GM18873 (cell line): Measurements from ENCODE around the gene CCDC70.
A peak's percentile ranks its signal among the peaks of the same experiment; 100 is the strongest.

Source experiments
- ATAC-seq: cut with Tn5 transposase; IDR thresholded peaks from one replicate; pipeline ENCODE4 v1.9.1; 2021; ENCODE audit warnings: mild to moderate bottlenecking, moderate library complexity, moderate number of reproducible peaks; ENCODE audit not compliant: unreplicated experiment, low FRiP score

CCDC70 gene

DNA sequence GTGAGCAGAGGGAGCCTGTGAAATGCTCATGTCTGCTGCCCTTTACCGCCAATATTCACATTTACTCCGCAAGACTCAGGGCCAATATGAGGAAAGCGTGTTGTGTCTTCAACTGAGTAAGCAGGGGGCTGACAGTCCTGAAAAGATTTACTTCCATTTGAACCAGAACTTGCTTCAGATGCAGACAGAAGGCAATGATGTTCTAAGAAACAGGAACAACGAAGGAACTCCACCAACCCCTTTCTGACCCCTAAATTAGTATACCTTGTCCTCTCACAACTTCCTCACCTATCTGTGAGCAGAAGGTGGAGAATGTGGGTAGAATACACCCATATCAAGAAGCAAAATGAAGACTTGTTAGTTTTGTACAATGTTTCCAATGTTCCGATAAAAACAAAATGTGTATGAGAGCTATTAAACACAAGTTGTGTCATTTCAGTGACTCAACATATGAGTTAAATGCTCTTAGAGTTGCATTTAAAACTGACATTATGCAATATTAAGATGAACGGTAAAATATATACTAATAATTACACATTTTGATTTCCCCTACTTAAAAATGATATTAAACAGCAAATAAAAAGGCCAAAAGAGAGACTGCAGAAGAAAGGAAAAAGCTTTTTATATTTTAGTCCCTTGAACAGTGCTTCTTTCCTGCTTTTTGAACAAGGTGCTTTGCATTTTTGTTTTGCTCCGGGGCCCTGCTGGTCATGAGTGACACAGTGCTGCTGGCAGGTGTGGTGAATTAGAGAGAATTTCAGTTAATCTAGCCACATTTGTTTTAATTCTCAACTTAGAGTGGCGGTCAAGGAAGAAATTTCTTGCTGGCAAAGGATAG, 32.8 kb upstream of the CCDC70 start:
- no peak for ATAC-seq

- no peak for ATAC-seq
These were observed 32.2 kb upstream of the CCDC70 start for GRCh38 chr13:51829568-51829899.

DNA sequence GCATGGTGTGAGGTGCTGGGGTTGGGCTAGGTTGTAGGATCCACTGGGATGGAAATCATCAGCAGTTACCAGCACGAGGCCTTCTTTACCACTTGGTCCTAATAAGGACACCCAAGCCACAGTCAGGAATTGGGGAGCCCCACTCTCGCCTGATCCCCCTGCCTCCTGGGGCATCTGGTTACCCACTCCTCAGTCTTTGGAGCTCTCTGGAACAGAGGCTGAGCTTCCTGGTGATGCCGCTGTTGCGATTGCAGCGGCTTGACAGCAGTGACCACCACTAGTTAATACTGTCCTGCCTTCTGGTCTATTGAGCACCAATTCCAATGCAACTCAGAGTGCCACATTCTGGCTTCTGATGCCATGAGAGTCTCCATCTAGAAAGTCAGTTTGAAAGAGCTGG, 30.2 kb upstream of the CCDC70 start:
- ATAC-seq: no peak

DNA sequence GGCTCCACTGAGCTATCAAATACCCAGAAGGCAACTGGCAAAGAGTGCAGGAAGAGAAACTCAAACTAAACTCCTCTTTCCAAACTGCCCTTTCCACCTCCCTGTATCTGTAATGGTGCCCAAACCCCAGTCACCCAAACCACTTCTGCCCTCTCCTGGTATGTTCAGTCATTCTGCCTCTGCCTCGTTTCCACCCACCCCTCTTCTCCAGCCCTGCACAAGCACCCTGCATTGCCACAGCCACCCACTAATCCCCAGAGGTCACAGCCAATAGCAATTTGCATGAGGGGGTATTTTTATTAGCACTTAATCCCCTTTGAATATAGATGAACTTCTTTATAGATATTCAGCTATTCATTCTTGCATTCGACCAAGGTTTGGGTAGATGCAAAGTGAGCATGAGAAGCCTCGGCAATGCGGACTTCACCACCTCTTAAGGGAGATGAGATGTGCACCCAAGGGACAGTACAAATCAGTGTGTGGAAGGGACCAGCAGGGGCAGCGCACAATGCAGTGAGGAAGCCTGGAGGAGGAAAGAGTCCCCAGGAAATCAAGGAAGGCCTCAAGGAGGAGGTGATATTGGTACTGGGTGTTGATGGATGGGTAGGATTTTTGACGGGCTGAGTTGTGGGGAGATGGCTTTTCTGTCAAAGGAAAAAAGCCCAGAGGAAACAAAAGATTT, 29.2 kb upstream of the CCDC70 start:
- ATAC-seq: peak; percentile 65

- ATAC-seq: no peak
These were observed 27.8 kb upstream of the CCDC70 start for GRCh38 chr13:51833980-51834379.

DNA sequence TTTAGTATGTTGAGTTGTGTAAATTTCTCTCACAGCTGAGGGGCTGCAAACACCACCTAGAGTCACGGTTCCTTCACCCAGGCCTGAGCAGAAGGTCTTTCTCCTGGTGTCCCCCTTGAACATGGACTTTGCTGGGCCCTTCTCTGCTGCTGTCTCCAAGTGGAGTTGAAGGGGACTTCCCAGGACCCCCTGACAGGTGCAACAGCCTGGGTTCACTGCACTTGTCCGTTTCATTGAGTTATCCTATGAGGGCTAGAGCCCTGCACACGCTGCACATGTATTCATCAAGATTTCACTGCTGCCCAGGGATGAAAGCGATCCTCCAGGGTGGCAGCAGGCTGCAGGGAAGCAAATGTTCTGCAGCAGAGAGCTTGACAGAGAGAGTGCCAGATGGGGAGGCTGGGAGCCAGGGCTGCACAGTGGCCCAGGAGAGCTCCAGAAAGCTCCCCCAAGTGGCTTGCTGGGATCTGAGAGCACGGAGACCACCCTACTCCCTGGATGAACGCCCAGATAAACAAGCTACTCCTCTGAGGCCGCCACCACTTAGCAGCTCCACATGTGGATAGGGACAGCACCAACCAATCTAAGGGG, 27.1 kb upstream of the CCDC70 start:
- ATAC-seq: no peak

DNA sequence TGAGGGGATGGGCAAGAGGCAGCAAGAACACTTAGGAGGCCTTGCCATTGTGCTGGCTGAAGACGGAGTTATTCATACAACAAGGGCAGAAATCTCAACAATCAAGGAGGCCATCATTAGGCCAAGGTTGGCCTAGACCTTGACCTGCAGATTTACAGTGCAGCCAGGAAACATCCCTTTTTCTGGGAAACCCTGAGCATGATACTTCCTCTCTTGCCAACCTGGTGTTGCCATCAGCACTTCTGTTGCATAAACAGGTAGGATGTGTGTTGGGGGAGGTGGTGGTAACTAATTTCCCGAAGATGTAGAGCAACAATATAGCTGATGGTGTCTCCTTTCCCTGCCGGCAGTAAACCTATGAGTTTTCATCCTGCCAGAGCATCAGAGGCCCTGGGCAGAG, 24.8 kb upstream of the CCDC70 start:
- no peak for ATAC-seq

DNA sequence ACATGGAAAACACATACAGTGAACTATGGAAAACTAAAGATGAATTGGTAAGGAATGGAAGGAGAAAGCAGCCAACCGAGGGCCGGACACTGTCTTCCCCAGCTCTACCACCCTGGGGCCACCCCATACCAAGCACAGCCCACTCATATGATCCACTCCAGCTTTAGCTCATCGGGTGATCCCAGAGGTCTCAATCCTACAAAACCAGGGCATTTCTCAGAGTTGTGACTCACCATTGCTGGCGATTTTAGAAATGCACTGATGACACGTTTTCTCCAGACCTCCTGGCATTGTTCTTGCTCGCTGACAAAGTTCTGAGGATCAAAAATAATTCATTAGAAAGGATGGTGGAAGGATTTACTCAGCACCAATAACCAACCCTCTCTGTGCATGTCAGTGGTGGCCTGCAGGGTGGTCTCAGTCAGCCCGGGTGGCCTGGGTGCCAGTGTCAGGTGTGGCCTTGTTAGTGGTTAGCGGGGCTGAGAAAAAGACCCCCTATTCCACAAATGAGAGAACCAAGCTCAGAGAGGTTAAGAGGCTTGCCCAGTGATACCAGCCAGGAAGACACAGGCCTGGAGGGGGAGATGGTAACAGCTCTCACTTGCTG, 23.4 kb upstream of the CCDC70 start:
- ATAC-seq: no peak

- ATAC-seq: no peak
These were observed 21.8 kb upstream of the CCDC70 start for GRCh38 chr13:51839711-51840540.

- no peak for ATAC-seq
These were observed 20.9 kb upstream of the CCDC70 start for GRCh38 chr13:51840917-51841316.

GRCh38 chr13:51841732-51842131, 20.0 kb upstream of the CCDC70 start:
- ATAC-seq: no peak

GRCh38 chr13:51843529-51843928, 18.2 kb upstream of the CCDC70 start:
- ATAC-seq: no peak

DNA sequence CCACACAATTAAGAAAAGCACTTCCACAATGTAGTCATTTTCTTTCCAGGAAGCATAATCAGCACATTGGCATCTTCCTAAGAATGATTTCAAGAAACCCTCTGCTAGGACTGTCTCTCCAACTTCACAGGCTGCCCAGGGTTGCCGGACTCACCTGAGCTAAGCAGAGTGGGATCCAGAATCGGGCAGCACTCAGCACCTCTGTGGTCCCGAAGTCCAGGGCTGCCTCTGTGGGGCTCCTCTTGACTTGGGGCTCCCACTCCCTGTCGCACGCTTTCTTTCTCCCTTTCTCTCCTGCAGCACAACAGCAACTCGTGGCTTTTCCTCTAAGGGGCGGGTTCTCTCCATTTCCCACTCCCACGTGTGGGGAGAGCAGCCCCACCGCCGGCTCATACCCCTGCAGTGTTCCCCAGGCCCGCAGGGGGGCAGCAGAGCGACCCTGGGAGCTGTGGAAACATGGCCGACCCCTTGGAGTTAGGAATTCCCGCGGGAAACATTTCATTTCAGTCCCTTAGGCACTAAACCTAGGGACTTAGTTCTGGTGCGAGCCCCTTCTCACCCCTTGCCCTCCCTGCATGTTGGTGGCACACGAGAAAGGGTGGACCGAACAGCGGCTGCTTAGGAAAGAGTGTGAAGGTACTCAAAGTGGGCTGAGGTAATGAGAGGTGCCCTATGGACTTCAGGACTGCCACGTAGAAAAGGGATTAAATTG, 16.8 kb upstream of the CCDC70 start, which contains the start of gene TMEM272:
TMEM272 (minus strand) TSS at position 316 of the 712 bp plus-strand sequence. CDS start 6,647 bp downstream, outside the sequence.
- no peak for ATAC-seq

GRCh38 chr13:51845574-51846318, 16.0 kb upstream of the CCDC70 start:
- no peak for ATAC-seq

- no peak for ATAC-seq
These were observed 15.0 kb upstream of the CCDC70 start for GRCh38 chr13:51846756-51847155.

GRCh38 chr13:51848674-51849073, 13.1 kb upstream of the CCDC70 start:
- no peak for ATAC-seq

DNA sequence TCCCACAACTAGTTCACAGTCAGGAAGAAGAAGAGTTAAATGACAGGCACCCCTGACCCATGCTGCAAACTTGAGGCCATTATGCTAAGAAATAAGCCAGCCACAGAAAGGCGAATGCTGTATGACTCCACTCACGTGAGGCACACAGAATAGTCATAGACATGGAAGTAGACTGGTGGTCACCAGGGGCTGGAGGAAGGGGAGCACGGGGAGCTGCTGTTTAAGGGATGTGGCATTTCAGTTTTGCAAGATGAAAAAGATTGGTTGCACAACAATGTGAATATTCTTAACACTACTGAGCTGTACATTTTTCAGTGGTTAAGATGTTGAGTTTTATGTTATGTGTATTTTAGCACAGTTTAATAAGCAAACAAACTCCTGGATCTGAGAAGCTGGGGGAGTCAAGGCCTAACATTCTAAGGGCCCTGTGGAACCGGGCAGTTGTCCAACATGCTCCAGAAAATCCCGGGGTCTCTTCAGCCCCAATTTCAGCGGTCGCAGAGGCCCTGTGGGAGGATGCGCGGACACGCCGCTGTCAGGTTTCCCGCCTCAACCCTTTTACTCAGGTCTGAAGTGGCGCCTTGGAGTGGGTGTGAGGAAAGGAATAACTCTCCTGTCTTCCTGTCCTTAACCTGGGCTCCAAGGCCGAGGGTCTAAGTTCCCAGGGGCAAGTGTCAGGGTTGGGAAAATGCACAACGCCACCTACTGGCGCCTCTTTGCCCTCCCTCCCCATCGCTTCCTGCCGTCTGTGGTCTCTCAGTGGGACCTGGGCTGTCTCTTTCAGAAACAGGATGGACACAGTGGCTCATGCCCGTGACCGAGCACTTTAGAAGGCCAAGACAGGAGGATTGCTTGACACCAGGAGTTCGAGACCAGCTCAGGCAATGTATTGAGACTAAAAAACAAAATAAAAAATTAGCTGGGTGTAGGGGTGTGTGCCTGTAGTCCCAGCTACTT, 12.3 kb upstream of the CCDC70 start:
- no peak for ATAC-seq
